A549 (cell line): Measurements from ENCODE around the gene STK16. TPM values are rescaled to one million over a fixed set of nuclear protein-coding genes. Genes with fewer than 3 reads are reported as not detected.

Experiments used
- ATAC-seq, 2 experiments: fragments of 200-7000 bp in 1 of 2; fragments of >200 bp in 1 of 2; cut with Nextera tagmentation in 1 of 2; cut with Tn5 transposase in 1 of 2; 3 replicates each; pipeline versions ENCODE4 v1.8.0 to v1.9.1; 2018 to 2020; ENCODE audit warnings: mild to moderate bottlenecking in 1 of 2, moderate library complexity in 1 of 2
- CTCF ChIA-PET: fragments of 300-600 bp; sonication (Branson Sonifier 250); formaldehyde crosslinking; extraction: SDS; loops from one replicate; lab custom pipeline; 2021; ENCODE audit warnings: antibody characterized with exemption, inconsistent platforms; lab: Yijun Ruan, JAX
- POLR2A ChIA-PET: fragments of 350-600 bp; formaldehyde crosslinking; extraction: SDS; loops from one replicate; lab custom pipeline; 2021; ENCODE audit warnings: antibody characterized with exemption, inconsistent platforms; lab: Yijun Ruan, JAX
- DNase-seq, 2 experiments: peaks; one replicate each; pipeline versions ENCODE4 v3.0.0 to v3.0.0-alpha.2; 2011 to 2016; ENCODE audit warnings: low read depth in 1 of 2, low spot score in 1 of 2
- FAIRE-seq: peaks from 2 replicates; lab custom pipeline; 2011; peaks lifted over from hg19 to GRCh38; lab: Jason Lieb, UNC
- H3K27ac ChIP-seq, 2 experiments: fragments of >200 bp; sonication (Bioruptor Twin); formaldehyde crosslinking; 3 replicates each; pipeline ENCODE4 v1.5.1; 2016 to 2017
- H3K4me1 ChIP-seq: fragments of >200 bp; sonication (Bioruptor Twin); formaldehyde crosslinking; 3 replicates; pipeline ENCODE4 v1.6.1; 2016
- H3K4me2 ChIP-seq: fragments of >200 bp; sonication (Bioruptor Twin); formaldehyde crosslinking; 3 replicates; pipeline ENCODE4 v1.6.1; 2016
- H3K4me3 ChIP-seq: fragments of >200 bp; sonication (Bioruptor Twin); formaldehyde crosslinking; 3 replicates; pipeline ENCODE4 v1.5.1; 2016
- H3K9me3 ChIP-seq: fragments of >200 bp; sonication (Bioruptor Twin); formaldehyde crosslinking; 3 replicates; pipeline ENCODE4 v1.6.1; 2016
- BCL3 ChIP-seq: fragments of >200 bp; sonication (Bioruptor Twin); formaldehyde crosslinking; IDR thresholded peaks from 3 replicates; pipeline ENCODE4 v1.6.1; 2016
- CTCF ChIP-seq: fragments of >200 bp; sonication (Bioruptor Twin); formaldehyde crosslinking; IDR thresholded peaks from 3 replicates; pipeline ENCODE4 v1.5.1; 2016
- EHMT2 ChIP-seq: fragments of 200-600 bp; sonication (generic); IDR thresholded peaks from 2 replicates; pipeline ENCODE4 v1.6.1; 2016; ENCODE audit warnings: antibody characterized with exemption, low read depth, mild to moderate bottlenecking, moderate library complexity
- GATA3 ChIP-seq: IDR thresholded peaks from 2 replicates; pipeline ENCODE4 v1.6.1; 2012; ENCODE audit warnings: borderline replicate concordance
- HOXB5 ChIP-seq: fragments of 250-450 bp; sonication (Bioruptor Pico); IDR thresholded peaks from 2 replicates; pipeline ENCODE4 v1.5.0; 2020; ENCODE audit warnings: mild to moderate bottlenecking, moderate library complexity
- KDM5A ChIP-seq: fragments of 200-600 bp; sonication (generic); IDR thresholded peaks from 2 replicates; pipeline ENCODE4 v1.6.1; 2016; ENCODE audit warnings: antibody characterized with exemption, mild to moderate bottlenecking
- MAFK ChIP-seq: fragments of 450-650 bp; IDR thresholded peaks from 2 replicates; pipeline ENCODE4 v1.6.1; 2014; ENCODE audit not compliant: partially characterized antibody
- MYC ChIP-seq: IDR thresholded peaks from 2 replicates; pipeline ENCODE4 v1.6.1; 2012; ENCODE audit warnings: mild to moderate bottlenecking, inconsistent platforms, low read length, improper control_type of control experiment, borderline replicate concordance
- NFE2L2 ChIP-seq: fragments of 150-350 bp; conservative IDR thresholded peaks from 2 replicates; pipeline ENCODE4 v1.6.1; 2014; ENCODE audit warnings: low read length
- PHF8 ChIP-seq: fragments of 200-600 bp; sonication (generic); IDR thresholded peaks from 2 replicates; pipeline ENCODE4 v1.6.1; 2016; ENCODE audit warnings: low read depth, mild to moderate bottlenecking, antibody characterized with exemption, moderate library complexity, borderline replicate concordance
- POLR2AphosphoS2 ChIP-seq: conservative IDR thresholded peaks from 2 replicates; pipeline ENCODE4 v1.6.1; 2012; ENCODE audit warnings: low read length, improper control_type of control experiment, inconsistent platforms
- RAD21 ChIP-seq, 2 experiments: fragments of >200 bp in 1 of 2; sonication (Bioruptor Twin) in 1 of 2; formaldehyde crosslinking in 1 of 2; IDR thresholded peaks in 1 of 2; conservative IDR thresholded peaks in 1 of 2; 2 replicates in 1 of 2; 3 replicates in 1 of 2; pipeline ENCODE4 v1.6.1; 2012 to 2018; ENCODE audit warnings: inconsistent platforms in 1 of 2
- SMC3 ChIP-seq: fragments of >200 bp; sonication (Bioruptor Twin); formaldehyde crosslinking; IDR thresholded peaks from 3 replicates; pipeline ENCODE4 v1.6.1; 2018; ENCODE audit warnings: inconsistent platforms
- TFCP2L1 ChIP-seq: fragments of 250-450 bp; sonication (Bioruptor Pico); IDR thresholded peaks from 2 replicates; pipeline ENCODE4 v1.5.0; 2021; ENCODE audit warnings: mild to moderate bottlenecking
- TP53 ChIP-seq: fragments of 250-450 bp; sonication (Bioruptor Pico); IDR thresholded peaks from 2 replicates; pipeline ENCODE4 v1.5.0; 2021; ENCODE audit warnings: mild to moderate bottlenecking, moderate library complexity
- ZSCAN20 ChIP-seq: fragments of 250-450 bp; sonication (Bioruptor Pico); IDR thresholded peaks from 2 replicates; pipeline ENCODE4 v1.8.0; 2022; ENCODE audit warnings: mild to moderate bottlenecking, moderate library complexity
- WGBS: methylation state at CpG from one replicate; pipeline ENCODE4 v1.1.6; 2017; ENCODE audit errors: missing lambda C conversion rate; 5-methylcytosine and 5-hydroxymethylcytosine counted together
- polyA plus RNA-seq, 4 experiments: library from polyadenylated mRNA; depleted of rRNA in 3 of 4; stranded (reverse); fragments of >200 nt; fragmentation: RNase III in 1 of 4; extraction: RNeasy Plus Mini Kit Qiagen cat#74134 plus additional on column Dnase treatment in 1 of 4; gene quantifications; 2 replicates in 3 of 4; 3 replicates in 1 of 4; pipeline ENCODE4 v1.2.3, GENCODE V29; 2011 to 2017

STK16 gene
- polyA plus RNA-seq, 2 of the 4 experiments (the other 2 are of a cell fraction) = 37.0 to 43.3 TPM

- DNase-seq = no peak
- ATAC-seq = no peak
- Histone ChIP-seq H3K4me1 (peaks cover 17% of the 10 kb centered on the region), H3K4me2 (no peak overlapping the region)
- 78% methylated on average over 14 of the region's 14 CpGs for WGBS
- no peak for FAIRE-seq
- no peak for TF ChIP-seq POLR2AphosphoS2
- TF ChIP-seq MYC = no peak
- no peak for TF ChIP-seq NFE2L2
- TF ChIP-seq TFCP2L1 (CRISPR knock-in tag) = no peak
- no peak for TF ChIP-seq SMC3
- TF ChIP-seq EHMT2 = no peak
- no peak for TF ChIP-seq BCL3
- TF ChIP-seq, all 56 proteins: peak for 0
- Histone ChIP-seq H3K27ac (no peak overlapping the region), H3K9me3 (no peaks in the 10 kb centered on the region), H3K4me3 (no peak overlapping the region)
- ChIA-PET POLR2A (no interaction called here), CTCF (interaction anchor here (1.3 to 16.3 kb wide), 19 partner anchors 16 to 301 kb away, joined by 3 to 540 read pairs (median 15); partner anchors contain the start of genes ANKZF1, ATG9A, CNPPD1 and DNAJB2)
These were observed 50.9 kb downstream of the STK16 start for GRCh38 chr2:219296142-219296541.

GRCh38 chr2:219296631-219297391, 51.5 kb downstream of the STK16 start:
- FAIRE-seq (no peak), ATAC-seq (no peak), DNase-seq (no peak)
- ChIA-PET CTCF (interaction anchor here (1.2 to 16.3 kb wide), 15 partner anchors 11 to 139 kb away, joined by 3 to 540 read pairs (median 19); partner anchors contain the start of genes ABCB6, ANKZF1, ATG9A and CNPPD1), POLR2A (no interaction called here)
- Histone ChIP-seq H3K27ac (no peak overlapping the region), H3K9me3 (no peaks in the 10 kb centered on the region), H3K4me1 (peaks cover 17% of the 10 kb centered on the region), H3K4me3 (no peak overlapping the region), H3K4me2 (no peak overlapping the region)
- 83% methylated on average over 19 of the region's 25 CpGs for WGBS
- TF ChIP-seq ZSCAN20 (CRISPR knock-in tag) (no peak), SMC3 (no peak), KDM5A (no peak), PHF8 (no peak), TP53 (CRISPR knock-in tag) (no peak), POLR2AphosphoS2 (no peak), NFE2L2 (no peak), MAFK (no peak), GATA3 (no peak)

GRCh38 chr2:219297766-219298456, 52.6 kb downstream of the STK16 start:
- TF ChIP-seq NFE2L2 = no peak
- peak in 1 of 2 experiments; percentile 13; a peak in 2 of 6 replicates for ATAC-seq
- POLR2A ChIA-PET = no interaction called here
- CTCF ChIA-PET = interaction anchor here (1.0 to 16.3 kb wide), 29 partner anchors 10 to 293 kb away, joined by 3 to 540 read pairs (median 5); partner anchors contain the start of genes ABCB6, ANKZF1, ATG9A and CNPPD1
- Histone ChIP-seq H3K4me3 (no peak overlapping the region), H3K4me2 (no peak overlapping the region), H3K9me3 (no peaks in the 10 kb centered on the region), H3K27ac (no peak overlapping the region), H3K4me1 (peaks cover 17% of the 10 kb centered on the region)
- WGBS = 74% methylated on average over 13 of the region's 14 CpGs
- FAIRE-seq = no peak
- DNase-seq = no peak

- peak overlapping the region; percentile 60 for H3K4me2 ChIP-seq
- CTCF ChIA-PET = interaction anchor here (0.6 to 16.3 kb wide), 43 partner anchors 8 to 294 kb away, joined by 3 to 540 read pairs (median 5); partner anchors contain the start of genes ABCB6, ANKZF1, ATG9A and CNPPD1
- peak; percentile 52 to 80; a peak in 4 of 6 replicates for ATAC-seq
- peaks cover 11% of the 10 kb centered on the region for H3K4me1 ChIP-seq
- no peak for FAIRE-seq
- no peak overlapping the region for H3K4me3 ChIP-seq
- 29% methylated on average over 13 of the region's 15 CpGs for WGBS
- no peaks in the 10 kb centered on the region for H3K9me3 ChIP-seq
- H3K27ac ChIP-seq = 0 out of 6 replicates have a peak overlapping the region, but pooled peaks have one; percentile 19 to 23
- peak; percentile 73 to 86 for DNase-seq
- POLR2A ChIA-PET = interaction anchor here (0.6 kb wide), 1 partner anchor 373 kb away, joined by 4 read pairs; no protein-coding TSS in a partner anchor
- TF ChIP-seq SMC3 (peak; percentile 87), RAD21 (conservative IDR thresholded peaks at IDR 0.05 in 1 of 2, IDR thresholded peaks at IDR 0.05 in 1 of 2) (peak; percentile 80 to 86), CTCF (peak; percentile 86), ZSCAN20 (CRISPR knock-in tag) (no peak), HOXB5 (CRISPR knock-in tag) (no peak)
These were observed 53.6 kb downstream of the STK16 start for GRCh38 chr2:219298759-219299371.
